Aorta (tissue), 5 donors: ENCODE measurements around the gene QPCTL. TPM values are rescaled to one million over a fixed set of nuclear protein-coding genes. Genes with fewer than 3 reads are reported as not detected.
"Not testable (repeated sequence)": the region's sequence is repeated elsewhere in the genome, so short reads cannot be mapped to it uniquely, and the experiment has no call there.

ENCODE experiments used
- ATAC-seq: fragments of 200-7000 bp; cut with Tn5 transposase; one replicate; pipeline ENCODE4 v1.9.1; 2022; ENCODE audit warnings: moderate library complexity; ENCODE audit not compliant: low FRiP score
- DNase-seq, 2 donors: peaks; one replicate each; pipeline ENCODE4 v3.0.0-alpha.2; 2020
- H3K27ac ChIP-seq, 2 donors: one replicate each; pipeline ENCODE4 v1.5.1; 2013; ENCODE audit warnings: low read length in 2 of 2, mild to moderate bottlenecking in 2 of 2, moderate library complexity in 2 of 2, control low read depth in 1 of 2, inconsistent platforms in 1 of 2, low read depth in 1 of 2
- H3K27me3 ChIP-seq, 2 donors: one replicate each; pipeline ENCODE4 v1.6.1; 2013; ENCODE audit warnings: control low read depth in 1 of 2, low read length in 1 of 2, mild to moderate bottlenecking in 1 of 2, moderate library complexity in 1 of 2; ENCODE audit not compliant: insufficient read depth in 2 of 2, control insufficient read depth in 1 of 2
- H3K36me3 ChIP-seq, 2 donors: one replicate each; pipeline ENCODE4 v1.6.1; 2013; ENCODE audit warnings: control low read depth in 1 of 2, low read length in 1 of 2, mild to moderate bottlenecking in 1 of 2; ENCODE audit not compliant: insufficient read depth in 2 of 2, control insufficient read depth in 1 of 2
- H3K4me1 ChIP-seq, 2 donors: one replicate each; pipeline ENCODE4 v1.6.1; 2013; ENCODE audit warnings: low read length in 2 of 2, control low read depth in 1 of 2, mild to moderate bottlenecking in 1 of 2, moderate library complexity in 1 of 2; ENCODE audit not compliant: insufficient read depth in 2 of 2, control insufficient read depth in 1 of 2
- H3K4me3 ChIP-seq, 2 donors: one replicate each; pipeline ENCODE4 v1.5.1; 2013; ENCODE audit warnings: low read length in 2 of 2, control low read depth in 1 of 2, mild to moderate bottlenecking in 1 of 2
- H3K9me3 ChIP-seq: one replicate; pipeline ENCODE4 v1.6.1; 2013; ENCODE audit warnings: mild to moderate bottlenecking, low read length; ENCODE audit not compliant: control insufficient read depth
- WGBS, 2 donors: extraction: QIAGEN DNeasy Blood & Tissue Kit; methylation state at CpG; one replicate each; pipeline ENCODE4 v1.1.7; 2013; 5-methylcytosine and 5-hydroxymethylcytosine counted together
- intact Hi-C, 2 donors: fragments of 100-400 bp; cut with DNase I; formaldehyde crosslinking; loops; one replicate each; pipeline versions ENCODE4 v1.14.2 to v1.15.0; 2022
- microRNA-seq, 2 donors: library from miRNA; unstranded; fragments of <30 nt; microRNA quantifications; one replicate each; pipeline ENCODE4 v1.2.0, GENCODE V29; 2020
- polyA plus RNA-seq, 2 donors: library from polyadenylated mRNA; stranded (reverse); fragments of 200-250 nt; gene quantifications; one replicate each; pipeline ENCODE4 v1.2.3, GENCODE V29; 2013
- total RNA-seq, 2 donors: library from RNA; stranded (reverse); fragmentation: NEBNext Ultra II Directional; extraction: Animal tissue kit (Norgen Biotek cat#: 25700); gene quantifications; one replicate each; pipeline ENCODE4 v1.2.1, GENCODE V29; 2021
- donor health status: healthy with polysubstance abuse.
- donor health status: Bipolar disorder and iron deficiency.
- donor health status: DM: no; HTN: no; CAD: no.
- donor health status: DM: no; HTN: no; CAD: no.
- donor health status: DM: yes; HTN: yes; CAD: no.

QPCTL gene
- total and polyA plus RNA-seq, 4 donors: 1.9 to 11.1 (median 5.3) TPM

DNA sequence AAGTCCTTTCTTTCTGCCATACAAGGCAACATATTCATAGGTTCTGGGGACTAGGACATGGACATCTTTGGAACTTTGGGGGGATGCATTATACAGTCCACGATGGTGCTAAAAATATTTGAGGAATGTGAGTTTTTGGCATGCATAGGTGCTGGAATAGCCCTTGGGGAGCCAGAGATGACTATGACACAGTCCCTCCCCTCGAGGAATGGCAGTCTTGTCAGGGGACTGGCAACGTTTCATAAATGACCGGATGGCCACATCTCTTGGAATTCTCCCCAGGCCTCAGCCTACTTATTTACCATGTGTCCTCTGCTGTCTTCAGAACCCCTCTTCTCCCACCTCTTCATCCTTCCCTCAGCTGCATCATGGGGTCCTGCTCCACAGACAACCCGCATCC is 54.4 kb downstream of the QPCTL start:
- H3K9me3 ChIP-seq: no peaks in the 10 kb centered on the region
- H3K27me3 ChIP-seq: no peaks in the 10 kb centered on the region
- H3K4me3 ChIP-seq: no peak overlapping the region
- H3K4me1 ChIP-seq: no peaks in the 10 kb centered on the region
- H3K27ac ChIP-seq: no peak overlapping the region
- DNase-seq (no peak), ATAC-seq (no peak)
- intact Hi-C loops: no loop called here
- no peaks in the 10 kb centered on the region for H3K36me3 ChIP-seq
- WGBS, 2 donors: 58 to 61% methylated on average over 5 of the region's 5 CpGs

DNA sequence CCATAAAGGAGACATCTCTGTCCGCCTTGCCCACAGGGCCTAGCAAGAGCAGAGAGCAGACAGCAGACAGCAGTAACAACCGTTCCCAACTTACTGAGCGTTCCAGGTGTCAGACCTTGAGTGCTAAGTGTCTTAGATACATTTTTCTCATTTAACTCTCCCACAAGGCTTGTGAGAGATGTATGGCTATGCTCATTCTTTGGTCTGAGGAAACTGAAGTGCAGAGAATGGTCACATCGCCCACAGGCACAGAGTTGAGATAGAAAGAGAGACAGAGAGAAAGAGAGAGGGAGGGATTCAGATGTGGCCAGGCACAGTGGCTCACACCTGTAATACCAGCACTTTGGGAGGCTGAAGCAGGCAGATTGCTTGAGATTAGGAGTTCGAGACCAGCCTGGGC is 55.0 kb downstream of the QPCTL start:
- Histone ChIP-seq H3K27ac (no peak overlapping the region), H3K4me1 (no peaks in the 10 kb centered on the region), H3K4me3 (no peak overlapping the region), H3K9me3 (no peaks in the 10 kb centered on the region), H3K27me3 (no peaks in the 10 kb centered on the region), H3K36me3 (no peaks in the 10 kb centered on the region)
- intact Hi-C loops: no loop called here
- ATAC-seq (no peak), DNase-seq (no peak)
- 84 to 88% methylated on average over 5 of the region's 5 CpGs for WGBS, 2 donors

DNA sequence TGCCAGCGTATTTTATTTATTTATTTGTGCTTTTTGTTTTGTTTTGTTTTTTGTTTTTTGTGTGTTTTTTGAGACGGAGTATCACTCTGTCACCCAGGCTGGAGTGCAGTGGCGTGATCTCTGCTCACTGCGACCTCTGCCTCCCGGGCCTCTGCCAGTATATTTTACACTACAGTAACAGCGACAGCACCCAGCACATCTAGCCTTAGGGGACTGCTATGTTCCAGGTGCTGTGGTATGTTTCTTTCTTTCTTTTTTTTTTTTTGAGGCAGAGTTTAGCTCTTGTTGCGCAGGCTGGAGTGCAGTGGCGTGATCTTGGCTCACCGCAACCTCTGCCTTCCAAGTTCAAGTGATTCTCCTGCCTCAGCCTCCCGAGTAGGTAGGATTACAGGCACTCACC is 59.0 kb downstream of the QPCTL start:
- H3K9me3 ChIP-seq, H3K36me3 ChIP-seq, H3K4me3 ChIP-seq, H3K27ac ChIP-seq, H3K4me1 ChIP-seq, DNase-seq, H3K27me3 ChIP-seq, intact Hi-C loops, ATAC-seq: not testable (repeated sequence)
- WGBS, 2 donors: 90 to 93% methylated on average over 10 of the region's 10 CpGs

DNA sequence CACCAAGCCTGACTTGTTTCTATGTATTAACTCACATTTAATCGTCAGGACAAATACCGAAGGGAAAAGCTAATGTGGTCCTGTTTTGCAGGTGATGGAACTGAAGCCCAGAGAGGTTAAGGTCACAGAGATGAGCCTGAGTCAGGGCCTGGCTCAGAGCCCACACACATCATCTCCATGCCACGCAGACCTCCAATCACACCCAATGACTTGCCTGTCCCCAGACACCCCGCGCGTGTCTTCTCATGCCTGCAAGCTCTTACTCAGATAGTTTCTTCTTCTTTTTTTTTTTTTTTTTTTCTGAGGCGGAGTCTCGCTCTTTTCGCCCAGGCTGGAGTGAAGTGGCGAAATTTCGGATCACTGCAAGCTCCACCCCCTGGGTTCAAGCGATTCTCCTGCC is 60.2 kb downstream of the QPCTL start:
- no peaks in the 10 kb centered on the region for H3K27me3 ChIP-seq
- intact Hi-C loops: no loop called here
- ATAC-seq: no peak
- no peak overlapping the region for H3K27ac ChIP-seq
- H3K36me3 ChIP-seq: no peaks in the 10 kb centered on the region
- H3K4me1 ChIP-seq: no peaks in the 10 kb centered on the region
- 96 to 98% methylated on average over 11 to 12 of the region's 12 CpGs for WGBS, 2 donors
- H3K9me3 ChIP-seq: no peaks in the 10 kb centered on the region
- no peak for DNase-seq
- no peak overlapping the region for H3K4me3 ChIP-seq

DNA sequence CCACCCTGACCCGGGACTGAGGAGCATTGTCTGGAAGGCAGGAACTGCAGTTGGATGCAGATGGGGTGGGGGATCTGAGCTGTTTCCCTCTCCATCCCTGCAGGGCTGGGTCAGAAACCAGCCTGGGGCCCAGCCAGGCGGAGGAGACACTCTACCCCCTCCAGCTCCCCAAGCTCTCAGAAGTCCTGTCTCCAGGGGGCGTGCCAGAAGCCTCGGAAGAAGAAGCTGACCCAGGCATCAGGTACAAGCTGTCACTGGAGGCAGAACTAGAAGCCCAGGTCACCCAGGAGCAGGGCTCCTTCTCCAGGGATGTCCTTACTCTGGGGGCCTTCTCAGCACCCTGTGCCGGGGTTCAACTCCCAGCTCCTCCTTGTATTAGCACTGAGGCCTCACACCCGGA is 61.1 kb downstream of the QPCTL start:
- Histone ChIP-seq H3K4me1 (no peaks in the 10 kb centered on the region), H3K27ac (no peak overlapping the region), H3K9me3 (no peaks in the 10 kb centered on the region), H3K4me3 (no peak overlapping the region), H3K27me3 (no peaks in the 10 kb centered on the region), H3K36me3 (no peaks in the 10 kb centered on the region)
- DNase-seq (no peak), ATAC-seq (no peak)
- WGBS, 2 donors: 71 to 74% methylated on average over 6 of the region's 6 CpGs
- intact Hi-C loops: no loop called here

Small RNA genes lying within 50 kb of the gene (microRNA-seq; reads per million reads assigned to microRNA genes)
- gene MIR642A: 0 reads per million in 2 donors
- gene MIR642B: 0 reads per million in 2 donors

Other genes starting within 250 kb of the QPCTL start
- 100 to 1,000 TPM in 1 of 2 donors, 1 to 10 TPM in 1; 3.1 to 754 TPM for gene FOSB, start 224.7 kb upstream of the QPCTL start, total RNA-seq
- 100 to 1,000 TPM in 1 of 2 donors, 10 to 100 TPM in 1; 18.4 to 105 TPM for gene FOSB, start 224.7 kb upstream of the QPCTL start, polyA plus RNA-seq
- gene RTN2, start 195.6 kb upstream of the QPCTL start, total RNA-seq: 10 to 100 TPM in 1 of 2 donors, 1 to 10 TPM in 1; 8.1 to 11.6 TPM
- 10 to 100 TPM in 1 of 2 donors, 1 to 10 TPM in 1; 7.0 to 13.1 TPM for gene RTN2, start 195.6 kb upstream of the QPCTL start, polyA plus RNA-seq
- 1 to 10 TPM in 1 of 2 donors, under 1 TPM in 1; 0.88 to 2.5 TPM for gene PPM1N, start 194.2 kb upstream of the QPCTL start, total RNA-seq
- under 1 TPM in 1 of 2 donors, not detected in 1; 0.67 TPM for gene PPM1N, start 194.2 kb upstream of the QPCTL start, polyA plus RNA-seq
- 100 to 1,000 TPM; 119 to 192 TPM for gene VASP, start 185.2 kb upstream of the QPCTL start, total RNA-seq
- gene VASP, start 185.2 kb upstream of the QPCTL start, polyA plus RNA-seq: 10 to 100 TPM; 56.0 to 63.2 TPM
- gene OPA3, start 107.9 kb upstream of the QPCTL start, total RNA-seq: 1 to 10 TPM; 8.6 to 8.8 TPM
- gene OPA3, start 107.9 kb upstream of the QPCTL start, polyA plus RNA-seq: 1 to 10 TPM; 2.0 to 2.8 TPM
- gene GPR4, start 90.5 kb upstream of the QPCTL start, total RNA-seq: 10 to 100 TPM; 10.6 to 10.9 TPM
- 1 to 10 TPM in 1 of 2 donors, under 1 TPM in 1; 0.63 to 1.2 TPM for gene GPR4, start 90.5 kb upstream of the QPCTL start, polyA plus RNA-seq
- gene EML2, start 53.3 kb upstream of the QPCTL start, total RNA-seq: 10 to 100 TPM; 42.4 to 52.9 TPM
- 10 to 100 TPM; 21.7 to 48.1 TPM for gene EML2, start 53.3 kb upstream of the QPCTL start, polyA plus RNA-seq
- 1 to 10 TPM in 1 of 2 donors, under 1 TPM in 1; 0.45 to 2.4 TPM for gene GIPR, start 24.4 kb upstream of the QPCTL start, total RNA-seq
- gene GIPR, start 24.4 kb upstream of the QPCTL start, polyA plus RNA-seq: not detected
- 100 to 1,000 TPM; 203 to 206 TPM for gene SNRPD2, start 713 bp upstream of the QPCTL start, total RNA-seq
- 100 to 1,000 TPM; 319 to 345 TPM for gene SNRPD2, start 713 bp upstream of the QPCTL start, polyA plus RNA-seq
- gene FBXO46, start 38.2 kb downstream of the QPCTL start, total RNA-seq: 10 to 100 TPM; 12.7 to 15.5 TPM
- 1 to 10 TPM; 1.9 to 5.1 TPM for gene FBXO46, start 38.2 kb downstream of the QPCTL start, polyA plus RNA-seq
- not detected for gene MEIOSIN, start 40.8 kb downstream of the QPCTL start, total RNA-seq
- not detected for gene MEIOSIN, start 40.8 kb downstream of the QPCTL start, polyA plus RNA-seq
- 10 to 100 TPM; 17.8 to 27.3 TPM for gene SIX5, start 76.6 kb downstream of the QPCTL start, total RNA-seq
- gene SIX5, start 76.6 kb downstream of the QPCTL start, polyA plus RNA-seq: 10 to 100 TPM in 1 of 2 donors, 1 to 10 TPM in 1; 8.1 to 34.4 TPM
- gene DMPK, start 89.8 kb downstream of the QPCTL start, total RNA-seq: 100 to 1,000 TPM; 155 to 215 TPM
- 100 to 1,000 TPM; 139 to 408 TPM for gene DMPK, start 89.8 kb downstream of the QPCTL start, polyA plus RNA-seq
- gene DMWD, start 100.2 kb downstream of the QPCTL start, total RNA-seq: 10 to 100 TPM; 70.7 TPM
- 10 to 100 TPM; 20.9 to 62.2 TPM for gene DMWD, start 100.2 kb downstream of the QPCTL start, polyA plus RNA-seq
- gene RSPH6A, start 122.6 kb downstream of the QPCTL start, total RNA-seq: under 1 TPM; 0.15 to 0.23 TPM
- gene RSPH6A, start 122.6 kb downstream of the QPCTL start, polyA plus RNA-seq: not detected
- gene SYMPK, start 170.5 kb downstream of the QPCTL start, total RNA-seq: 10 to 100 TPM; 49.8 to 52.0 TPM
- gene SYMPK, start 170.5 kb downstream of the QPCTL start, polyA plus RNA-seq: 10 to 100 TPM; 22.4 to 98.6 TPM
- gene FOXA3, start 171.7 kb downstream of the QPCTL start, total RNA-seq: under 1 TPM in 1 of 2 donors, not detected in 1; 0.23 TPM
- 1 to 10 TPM in 1 of 2 donors, not detected in 1; 3.6 TPM for gene FOXA3, start 171.7 kb downstream of the QPCTL start, polyA plus RNA-seq
- gene IRF2BP1, start 193.5 kb downstream of the QPCTL start, total RNA-seq: 10 to 100 TPM; 15.6 to 17.7 TPM
- 10 to 100 TPM in 1 of 2 donors, 1 to 10 TPM in 1; 4.1 to 13.3 TPM for gene IRF2BP1, start 193.5 kb downstream of the QPCTL start, polyA plus RNA-seq
- gene MYPOP, start 209.9 kb downstream of the QPCTL start, total RNA-seq: 1 to 10 TPM; 5.6 to 7.3 TPM
- gene MYPOP, start 209.9 kb downstream of the QPCTL start, polyA plus RNA-seq: 1 to 10 TPM; 4.9 to 8.3 TPM
- not detected for gene NANOS2, start 222.1 kb downstream of the QPCTL start, total RNA-seq
- not detected for gene NANOS2, start 222.1 kb downstream of the QPCTL start, polyA plus RNA-seq